ENCODE measurements around the gene CD200R1L. TPM values are rescaled to one million over a fixed set of nuclear protein-coding genes. Genes with fewer than 3 reads are reported as not detected.

The CD200R1L gene
- total RNA-seq, 1 experiment from 2014 or later = not detected

- Mint-ChIP-seq H3K4me1 (peaks cover 15% of the 10 kb centered on the region), H3K4me3 (no peak overlapping the region), H3K9me3 (no peaks in the 10 kb centered on the region), H3K36me3 (no peaks in the 10 kb centered on the region), H3K27me3 (ENCODE audit: low read depth) (no peaks in the 10 kb centered on the region), H3K27ac (no peak overlapping the region)
- no peak for TF ChIP-seq CBFB (CRISPR knock-in tag; IDR thresholded peaks at IDR 0.05; ENCODE audit: low read depth)
- no peak for TF ChIP-seq SOX15 (CRISPR knock-in tag; IDR thresholded peaks at IDR 0.05)
- no peak for TF ChIP-seq ATF1 (CRISPR knock-in tag; IDR thresholded peaks at IDR 0.05)
- POLR2A ChIA-PET = no interaction called here
- CTCF ChIA-PET = interaction anchor here (1.2 to 1.3 kb wide), 2 partner anchors 77 to 168 kb away, joined by 3 to 4 read pairs; no protein-coding TSS in a partner anchor
- no peak for ATAC-seq
- DNase-seq (ENCODE audit: low spot score) = no peak
Observed at GRCh38 chr3:112811131-112811884, 35.4 kb downstream of the CD200R1L start.

GRCh38 chr3:112810561-112810960, 36.1 kb downstream of the CD200R1L start:
- no peak overlapping the region for H3K4me3 Mint-ChIP-seq
- TF ChIP-seq FOXK1 (CRISPR knock-in tag; IDR thresholded peaks at IDR 0.05) = no peak
- no peak for TF ChIP-seq OVOL2 (CRISPR knock-in tag; IDR thresholded peaks at IDR 0.05; ENCODE audit: borderline replicate concordance)
- TF ChIP-seq SMAD4 (CRISPR knock-in tag; IDR thresholded peaks at IDR 0.05) = no peak
- TF ChIP-seq FOXJ3 (CRISPR knock-in tag; IDR thresholded peaks at IDR 0.05; ENCODE audit: borderline replicate concordance) = no peak
- no peak for TF ChIP-seq ETV6 (CRISPR knock-in tag; IDR thresholded peaks at IDR 0.05)
- TF ChIP-seq ZNF423 (CRISPR knock-in tag; IDR thresholded peaks at IDR 0.05) = no peak
- no peak for TF ChIP-seq TP53 (CRISPR knock-in tag; IDR thresholded peaks at IDR 0.05)
- TF ChIP-seq IRF1 (CRISPR knock-in tag; IDR thresholded peaks at IDR 0.05) = no peak
- TF ChIP-seq MYBL2 (CRISPR knock-in tag; IDR thresholded peaks at IDR 0.05) = no peak
- no peak for TF ChIP-seq CREM (CRISPR knock-in tag; IDR thresholded peaks at IDR 0.05)
- TF ChIP-seq ATF2 (CRISPR knock-in tag; IDR thresholded peaks at IDR 0.05; ENCODE audit: borderline replicate concordance, low read depth) = no peak
- TF ChIP-seq ARID4B (CRISPR knock-in tag; IDR thresholded peaks at IDR 0.05; ENCODE audit: borderline replicate concordance) = no peak
- TF ChIP-seq ATF1 (CRISPR knock-in tag; IDR thresholded peaks at IDR 0.05) = no peak
- TF ChIP-seq USF2 (CRISPR knock-in tag; IDR thresholded peaks at IDR 0.05) = no peak
- no peak for TF ChIP-seq ZNF219 (CRISPR knock-in tag; IDR thresholded peaks at IDR 0.05; ENCODE audit: borderline replicate concordance)
- no peak for TF ChIP-seq ZNF396 (CRISPR knock-in tag; IDR thresholded peaks at IDR 0.05; ENCODE audit: borderline replicate concordance)
- TF ChIP-seq ESRRA (CRISPR knock-in tag; IDR thresholded peaks at IDR 0.05; ENCODE audit: borderline replicate concordance) = no peak
- TF ChIP-seq FOXP4 (CRISPR knock-in tag; IDR thresholded peaks at IDR 0.05) = no peak
- DNase-seq (ENCODE audit: low spot score) = no peak
- no peak for ATAC-seq
- ChIA-PET CTCF (interaction anchor here (1.2 to 1.3 kb wide), 2 partner anchors 76 to 169 kb away, joined by 3 to 4 read pairs; no protein-coding TSS in a partner anchor), POLR2A (no interaction called here)
- H3K27me3 Mint-ChIP-seq (ENCODE audit: low read depth) = no peaks in the 10 kb centered on the region
- H3K9me3 Mint-ChIP-seq = no peaks in the 10 kb centered on the region
- peaks cover 15% of the 10 kb centered on the region for H3K4me1 Mint-ChIP-seq
- H3K27ac Mint-ChIP-seq = no peak overlapping the region
- H3K36me3 Mint-ChIP-seq = no peaks in the 10 kb centered on the region

All from WTC11 (cell line).